Naive B cell (primary cell): ENCODE results near the gene AGTRAP. TPM values are rescaled to one million over a fixed set of nuclear protein-coding genes. Genes with fewer than 3 reads are reported as not detected.

Source experiments
- ATAC-seq, 2 donors: fragments of 150-1000 bp; cut with Tn5 transposase; 2 replicates each; pipeline ENCODE4 v1.10.0; 2021; ENCODE audit warnings: low read depth in 2 of 2, mild to moderate bottlenecking in 2 of 2, moderate library complexity in 2 of 2
- DNase-seq: peaks from one replicate; pipeline ENCODE4 v3.0.0; 2022
- H3K27ac Mint-ChIP-seq, 6 donors: one replicate each; pipeline ENCODE4 v1.8.0; 2020 to 2022; ENCODE audit warnings: mild to moderate bottlenecking in 6 of 6, mixed read lengths in 6 of 6, moderate library complexity in 5 of 6, inconsistent platforms in 2 of 6
- H3K27me3 Mint-ChIP-seq, 3 donors: one replicate each; pipeline ENCODE4 v1.8.0; 2021 to 2022; ENCODE audit warnings: mixed read lengths in 3 of 3, mild to moderate bottlenecking in 1 of 3
- H3K36me3 Mint-ChIP-seq, 2 donors: one replicate each; pipeline ENCODE4 v1.8.0; 2020 to 2022; ENCODE audit warnings: mixed read lengths in 2 of 2, inconsistent platforms in 1 of 2, mild to moderate bottlenecking in 1 of 2
- H3K4me1 Mint-ChIP-seq, 3 donors: one replicate each; pipeline ENCODE4 v1.8.0; 2020 to 2022; ENCODE audit warnings: mixed read lengths in 3 of 3, inconsistent platforms in 1 of 3, mild to moderate bottlenecking in 1 of 3, moderate library complexity in 1 of 3
- H3K4me3 Mint-ChIP-seq, 8 donors: one replicate each; pipeline ENCODE4 v1.8.0; 2020 to 2022; ENCODE audit warnings: mild to moderate bottlenecking in 8 of 8, mixed read lengths in 8 of 8, moderate library complexity in 8 of 8, inconsistent platforms in 2 of 8
- H3K9me3 Mint-ChIP-seq, 7 donors: one replicate each; pipeline ENCODE4 v1.8.0; 2020 to 2022; ENCODE audit warnings: mixed read lengths in 7 of 7, mild to moderate bottlenecking in 5 of 7, inconsistent platforms in 2 of 7, moderate library complexity in 1 of 7
- polyA plus RNA-seq, 6 donors: library from polyadenylated mRNA; unstranded; fragments of 300-500 nt; fragmentation: Illumina TruSeq; gene quantifications; one replicate each; pipeline ENCODE4 v1.2.3, GENCODE V29; 2021; ENCODE audit warnings: low read depth in 6 of 6

The AGTRAP gene, protein sequence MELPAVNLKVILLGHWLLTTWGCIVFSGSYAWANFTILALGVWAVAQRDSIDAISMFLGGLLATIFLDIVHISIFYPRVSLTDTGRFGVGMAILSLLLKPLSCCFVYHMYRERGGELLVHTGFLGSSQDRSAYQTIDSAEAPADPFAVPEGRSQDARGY
- polyA plus RNA-seq: 10 to 100 TPM; 37.7 to 51.6 (median 46.5) TPM

DNA sequence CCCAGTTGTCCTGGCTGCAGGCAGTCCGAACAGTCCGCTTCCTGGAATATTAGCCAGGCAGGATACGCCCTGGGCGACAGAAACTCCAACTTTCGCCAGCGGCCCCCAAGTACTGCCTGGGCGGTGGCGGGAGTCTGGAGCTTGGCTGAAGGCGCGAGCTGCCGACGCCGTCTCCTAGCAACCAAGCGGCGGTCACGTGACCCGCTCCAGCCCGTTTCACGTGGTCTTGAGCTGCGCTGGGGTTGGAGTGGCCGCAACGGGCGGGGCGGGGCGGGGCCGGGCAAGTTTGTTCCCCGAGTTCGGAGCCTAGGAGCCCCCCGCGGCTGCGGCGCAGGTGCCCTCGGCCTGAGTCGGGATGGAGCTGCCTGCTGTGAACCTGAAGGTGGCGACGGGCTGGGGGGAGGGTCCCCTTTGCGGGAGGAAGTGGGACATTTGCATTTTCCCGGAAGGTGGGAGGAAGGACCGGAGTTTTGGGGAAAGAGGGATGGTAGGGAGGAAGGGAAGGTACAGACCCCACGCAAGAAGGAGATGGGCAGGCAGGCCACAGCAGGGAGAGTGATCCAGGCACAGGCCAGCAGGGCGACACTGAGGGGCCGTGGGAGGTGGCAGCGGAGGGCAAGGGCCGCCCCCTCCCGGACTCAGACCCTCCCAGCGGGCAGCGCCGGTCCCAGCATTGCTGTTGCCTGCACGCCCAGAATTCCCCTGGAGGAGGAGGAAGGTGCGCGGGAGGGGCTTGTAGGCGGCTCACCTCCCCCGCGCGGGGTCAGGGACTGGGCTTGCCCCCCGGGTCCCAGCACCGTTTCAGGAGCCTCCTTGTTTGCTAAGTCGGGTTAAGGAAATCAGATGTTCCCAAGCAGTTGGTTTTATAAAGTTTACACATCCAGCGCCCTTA, at the start of gene AGTRAP:
Gene AGTRAP (plus strand): TSS at position 283 of the 892 bp plus-strand sequence. CDS start 73 bp downstream, at position 356.
- Mint-ChIP-seq H3K9me3 (no peaks in the 10 kb centered on the region), H3K27ac (peak within 1 kb of the TSS in 5 of 6 donors; percentile 77 to 97 (median 90)), H3K27me3 (no peaks in the 10 kb centered on the region), H3K4me1 (peaks cover 30 to 64% (median 61%) of the 10 kb centered on the region in 3 donors), H3K4me3 (peak within 1 kb of the TSS; percentile 90 to 99 (median 96)), H3K36me3 (no peaks in the 10 kb centered on the region)
- ATAC-seq: peak; percentile 87 to 90
- peak; percentile 81 for DNase-seq

DNA sequence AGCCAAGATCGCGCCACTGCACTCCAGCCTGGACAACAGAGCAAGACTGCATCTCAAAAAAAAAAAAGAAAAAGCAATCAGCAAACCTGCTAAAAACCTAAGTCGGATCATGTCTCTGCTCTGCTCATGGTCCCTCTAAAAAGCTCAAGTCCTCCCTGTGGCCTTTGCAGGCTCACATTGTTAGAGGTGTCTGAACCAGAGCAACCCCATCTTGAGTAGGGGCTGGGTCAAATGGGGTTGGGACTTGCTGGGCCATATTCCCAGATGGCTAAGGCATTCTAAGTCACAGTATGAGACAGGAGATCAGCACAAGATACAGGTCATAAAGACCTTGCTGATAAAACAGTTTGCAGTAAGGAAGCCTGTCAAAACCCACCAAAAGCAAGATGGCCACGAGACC, 47.4 kb upstream of the AGTRAP start:
- Mint-ChIP-seq H3K27me3 (peaks cover 24 to 44% (median 42%) of the 10 kb centered on the region in 3 donors), H3K4me1 (peaks cover 24 to 36% (median 27%) of the 10 kb centered on the region in 3 donors), H3K4me3 (no peak overlapping the region), H3K27ac (no peak overlapping the region), H3K9me3 (no peaks in the 10 kb centered on the region), H3K36me3 (no peaks in the 10 kb centered on the region)
- no peak for DNase-seq
- no peak for ATAC-seq

DNA sequence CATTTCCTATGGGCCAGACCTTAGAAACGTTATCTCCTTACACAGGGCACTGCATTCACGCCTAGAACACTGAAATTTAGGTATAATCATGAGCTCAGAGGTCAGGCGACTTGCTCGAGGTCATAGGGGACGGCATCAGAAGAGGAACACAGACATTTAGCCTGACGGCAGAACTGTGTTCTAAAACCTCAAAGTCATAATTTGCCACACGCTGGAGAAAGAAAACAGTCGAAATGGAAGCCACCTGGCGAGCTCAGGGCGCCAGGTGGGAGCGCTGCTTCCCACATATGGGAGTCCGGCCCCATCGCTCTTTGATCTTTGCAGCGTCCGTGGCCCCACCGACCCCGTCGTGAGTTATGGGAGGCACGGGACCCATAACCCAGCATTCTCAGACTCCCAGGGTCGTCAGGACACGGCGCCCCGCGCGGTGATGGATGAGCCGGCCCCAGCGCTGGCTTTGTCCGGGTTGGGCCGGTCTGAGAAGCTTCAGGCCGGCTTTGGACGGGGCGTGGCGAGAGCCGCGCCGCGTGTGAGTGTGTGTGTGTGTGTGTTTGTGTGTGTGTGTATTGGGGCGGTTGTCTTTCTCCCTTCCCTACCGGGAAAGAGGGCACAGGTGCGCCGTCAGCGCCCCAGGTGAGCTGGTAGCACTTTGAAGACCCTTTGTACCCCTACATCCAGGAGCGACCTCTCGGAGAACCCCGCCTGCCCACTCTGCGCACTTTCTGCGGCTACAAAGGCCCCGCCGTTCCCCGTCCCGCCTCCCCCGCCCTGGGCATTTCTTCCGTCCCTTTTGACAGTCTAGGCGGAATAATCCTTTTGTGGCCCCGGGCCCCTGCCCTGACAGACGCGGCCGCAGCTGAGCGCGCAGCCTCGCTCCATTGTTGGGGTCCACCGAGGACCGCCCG, 45.3 kb upstream of the AGTRAP start:
- Mint-ChIP-seq H3K4me1 (peaks cover 21 to 28% (median 21%) of the 10 kb centered on the region in 3 donors), H3K27ac (peak overlapping the region in 2 of 6 donors; percentile 33 to 56), H3K27me3 (peaks cover 28 to 53% (median 50%) of the 10 kb centered on the region in 3 donors), H3K4me3 (peak overlapping the region; percentile 57 to 92 (median 78)), H3K9me3 (no peaks in the 10 kb centered on the region), H3K36me3 (no peaks in the 10 kb centered on the region)
- ATAC-seq (peak; percentile 38 to 56), DNase-seq (no peak)

DNA sequence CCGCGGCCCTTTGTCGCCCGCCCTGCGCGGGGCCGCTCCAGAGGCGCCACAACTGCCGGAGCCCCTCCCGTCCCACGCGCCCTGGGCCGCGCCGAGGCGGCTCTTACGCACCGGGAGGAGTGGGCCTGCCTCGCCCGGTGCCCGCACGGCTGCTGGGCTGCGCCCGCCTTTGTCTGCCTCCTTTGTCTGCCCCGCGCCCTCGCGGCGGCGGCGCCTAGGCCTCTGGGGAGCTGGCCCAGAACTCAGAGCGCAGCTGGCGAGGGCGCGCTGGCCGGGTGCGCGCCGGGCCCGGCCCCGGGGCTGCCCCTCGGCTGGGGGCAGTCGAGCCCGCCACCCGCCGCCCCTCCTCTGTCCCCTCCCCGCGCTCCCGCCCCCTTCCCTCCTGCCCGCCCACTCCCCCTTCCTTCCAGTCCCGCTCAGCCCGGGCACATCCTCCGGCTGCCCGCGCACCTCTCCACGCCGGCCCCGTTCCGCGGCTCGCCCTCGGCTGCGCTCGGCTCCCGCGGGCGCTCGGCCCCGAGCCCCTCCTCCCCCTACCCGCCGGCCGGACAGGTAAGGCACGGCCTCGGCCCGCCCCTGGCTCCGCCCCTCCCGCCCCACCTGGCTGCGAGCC, 44.5 kb upstream of the AGTRAP start, which contains the start of gene DRAXIN:
Gene DRAXIN (plus strand): TSS at position 409 of the 613 bp plus-strand sequence. CDS start 14,549 bp downstream, outside the sequence.
- H3K36me3 Mint-ChIP-seq: no peaks in the 10 kb centered on the region

DNA sequence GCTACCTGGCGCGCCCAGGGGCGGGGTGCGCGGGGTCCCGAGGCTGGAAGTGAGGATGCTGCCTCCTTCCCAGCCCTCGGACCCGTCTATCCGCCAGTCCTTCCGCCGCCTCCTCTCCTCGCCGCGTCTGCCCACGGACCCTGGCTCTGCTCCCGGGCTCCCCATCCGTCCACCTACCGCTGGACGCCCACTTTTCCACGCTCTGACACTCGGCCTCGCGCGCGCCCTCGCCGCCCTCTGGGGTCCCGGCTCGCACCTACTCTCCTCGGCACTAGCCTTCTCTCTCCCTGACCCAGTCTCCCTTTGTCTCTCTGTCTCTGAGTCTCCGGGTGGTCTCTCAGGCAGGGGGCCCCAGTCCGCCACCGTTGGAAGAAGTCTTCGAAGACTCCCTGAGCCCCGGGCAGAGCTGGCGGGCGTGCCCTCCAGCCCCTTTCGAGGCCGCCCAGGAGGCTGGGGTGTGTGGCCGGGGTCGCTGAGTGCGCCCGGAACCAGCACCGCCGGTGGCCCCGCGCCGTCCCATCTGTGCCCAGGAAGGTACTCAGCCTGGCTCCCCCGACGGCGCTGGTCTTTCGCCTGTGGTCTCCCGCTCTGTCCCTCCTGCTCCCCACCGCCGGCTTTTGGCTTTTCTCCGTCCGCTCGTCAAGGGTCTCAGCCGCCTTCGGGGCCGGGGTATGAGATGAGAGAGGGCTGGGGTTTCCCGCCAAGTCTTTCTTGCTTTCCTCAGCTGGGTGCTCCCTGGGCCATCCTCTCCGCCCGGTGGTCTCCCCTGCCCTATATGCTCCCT, 43.8 kb upstream of the AGTRAP start:
- H3K9me3 Mint-ChIP-seq: no peaks in the 10 kb centered on the region
- peaks cover 28 to 53% (median 50%) of the 10 kb centered on the region in 3 donors for H3K27me3 Mint-ChIP-seq
- DNase-seq (no peak), ATAC-seq (no peak)
- H3K4me1 Mint-ChIP-seq: peaks cover 21 to 28% (median 21%) of the 10 kb centered on the region in 3 donors
- H3K4me3 Mint-ChIP-seq: peak overlapping the region; percentile 69 to 86 (median 83)
- peak overlapping the region in 1 of 6 donors; percentile 70 for H3K27ac Mint-ChIP-seq
- H3K36me3 Mint-ChIP-seq: no peaks in the 10 kb centered on the region

More for the DNA sequence above, 44.5 kb upstream of the AGTRAP start, which contains the start of gene DRAXIN:
- peak; percentile 42 to 53 for ATAC-seq
- Mint-ChIP-seq H3K4me1 (peaks cover 21 to 28% (median 21%) of the 10 kb centered on the region in 3 donors), H3K27me3 (peaks cover 28 to 53% (median 50%) of the 10 kb centered on the region in 3 donors), H3K4me3 (peak within 1 kb of the TSS; percentile 69 to 92 (median 83)), H3K9me3 (no peaks in the 10 kb centered on the region), H3K27ac (peak within 1 kb of the TSS in 2 of 6 donors; percentile 33 to 70)
- no peak for DNase-seq

DNA sequence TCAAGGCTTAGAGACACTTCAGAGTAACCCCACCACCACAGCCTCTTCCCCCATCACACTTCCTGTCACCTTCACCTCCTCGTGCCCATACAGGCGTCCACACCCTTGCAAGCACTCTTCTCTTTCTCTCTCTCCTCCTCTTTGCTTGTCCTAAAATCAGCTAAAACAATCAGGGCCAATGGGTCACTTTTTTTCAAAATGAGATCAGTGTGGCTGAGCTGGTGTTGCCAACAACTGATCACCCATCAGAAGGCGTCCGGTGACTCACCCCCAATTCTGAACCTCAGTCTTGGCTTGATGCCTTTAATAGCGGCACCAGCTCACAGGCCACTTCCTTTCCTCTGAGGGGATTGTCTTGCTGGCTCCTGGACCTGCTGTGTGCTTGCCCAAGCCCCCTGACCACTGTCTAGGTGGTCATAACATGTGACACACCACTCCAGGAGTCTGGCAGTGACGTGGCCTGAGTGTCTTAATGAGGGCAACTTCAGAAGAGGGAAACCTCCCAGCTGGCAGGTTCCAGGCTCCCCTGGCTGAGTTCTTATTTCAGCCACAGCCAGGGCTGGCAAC, 42.8 kb upstream of the AGTRAP start:
- DNase-seq (no peak), ATAC-seq (no peak)
- H3K9me3 Mint-ChIP-seq: no peaks in the 10 kb centered on the region
- peaks cover 21 to 28% (median 21%) of the 10 kb centered on the region in 3 donors for H3K4me1 Mint-ChIP-seq
- H3K27ac Mint-ChIP-seq: no peak overlapping the region
- peaks cover 28 to 53% (median 44%) of the 10 kb centered on the region in 3 donors for H3K27me3 Mint-ChIP-seq
- H3K4me3 Mint-ChIP-seq: peak overlapping the region in 6 of 8 donors; percentile 42 to 86 (median 78)
- no peaks in the 10 kb centered on the region for H3K36me3 Mint-ChIP-seq

DNA sequence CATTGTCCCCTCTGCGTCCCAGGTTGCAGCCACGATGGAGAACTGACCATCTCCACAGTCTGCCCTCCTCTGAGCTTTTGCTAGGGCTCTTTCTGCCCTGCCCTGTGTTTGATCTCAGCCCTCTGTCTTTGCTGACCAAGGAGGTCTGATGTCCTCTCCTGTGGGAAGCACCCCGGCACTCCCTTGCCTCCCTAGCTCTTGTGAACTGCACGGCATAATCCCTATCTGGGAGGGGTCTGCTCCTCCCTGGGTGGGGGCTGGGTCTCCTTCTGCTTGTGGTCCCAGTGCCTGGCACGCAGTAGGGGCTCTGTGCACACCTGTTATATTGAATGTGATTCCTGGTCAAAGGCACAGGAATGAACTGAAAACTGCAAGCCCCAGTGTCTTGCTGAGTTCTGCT, 42.0 kb upstream of the AGTRAP start:
- Mint-ChIP-seq H3K27me3 (peaks cover 29 to 45% (median 43%) of the 10 kb centered on the region in 3 donors), H3K9me3 (no peaks in the 10 kb centered on the region), H3K4me1 (peaks cover 21 to 28% (median 21%) of the 10 kb centered on the region in 3 donors), H3K27ac (no peak overlapping the region), H3K36me3 (no peaks in the 10 kb centered on the region), H3K4me3 (peak overlapping the region in 5 of 8 donors; percentile 21 to 77 (median 35))
- DNase-seq (no peak), ATAC-seq (no peak)

DNA sequence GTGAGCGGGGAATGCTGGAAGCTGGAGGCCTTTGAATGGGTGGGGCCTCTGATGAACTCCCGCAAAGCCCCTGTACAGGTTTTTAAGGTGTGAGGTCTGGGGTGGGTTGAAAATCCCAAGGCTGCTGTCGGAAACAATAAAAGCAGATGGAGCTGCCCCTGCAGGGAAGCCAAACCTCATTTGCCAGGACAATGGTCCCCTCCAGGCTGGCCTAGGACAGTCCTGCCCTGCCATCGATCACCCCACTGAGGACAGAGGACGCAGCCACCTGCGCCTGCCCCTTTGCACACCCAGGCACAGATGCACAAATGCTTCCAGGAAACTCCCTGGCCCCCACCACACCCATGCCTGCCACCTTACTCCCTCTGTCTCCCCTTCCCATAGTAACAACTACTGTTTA, 40.1 kb upstream of the AGTRAP start:
- peaks cover 20 to 29% (median 28%) of the 10 kb centered on the region in 3 donors for H3K27me3 Mint-ChIP-seq
- no peak overlapping the region for H3K4me3 Mint-ChIP-seq
- H3K36me3 Mint-ChIP-seq: no peaks in the 10 kb centered on the region
- H3K9me3 Mint-ChIP-seq: no peaks in the 10 kb centered on the region
- H3K4me1 Mint-ChIP-seq: peaks cover 12 to 16% (median 14%) of the 10 kb centered on the region in 3 donors
- DNase-seq (no peak), ATAC-seq (no peak)
- H3K27ac Mint-ChIP-seq: no peak overlapping the region

DNA sequence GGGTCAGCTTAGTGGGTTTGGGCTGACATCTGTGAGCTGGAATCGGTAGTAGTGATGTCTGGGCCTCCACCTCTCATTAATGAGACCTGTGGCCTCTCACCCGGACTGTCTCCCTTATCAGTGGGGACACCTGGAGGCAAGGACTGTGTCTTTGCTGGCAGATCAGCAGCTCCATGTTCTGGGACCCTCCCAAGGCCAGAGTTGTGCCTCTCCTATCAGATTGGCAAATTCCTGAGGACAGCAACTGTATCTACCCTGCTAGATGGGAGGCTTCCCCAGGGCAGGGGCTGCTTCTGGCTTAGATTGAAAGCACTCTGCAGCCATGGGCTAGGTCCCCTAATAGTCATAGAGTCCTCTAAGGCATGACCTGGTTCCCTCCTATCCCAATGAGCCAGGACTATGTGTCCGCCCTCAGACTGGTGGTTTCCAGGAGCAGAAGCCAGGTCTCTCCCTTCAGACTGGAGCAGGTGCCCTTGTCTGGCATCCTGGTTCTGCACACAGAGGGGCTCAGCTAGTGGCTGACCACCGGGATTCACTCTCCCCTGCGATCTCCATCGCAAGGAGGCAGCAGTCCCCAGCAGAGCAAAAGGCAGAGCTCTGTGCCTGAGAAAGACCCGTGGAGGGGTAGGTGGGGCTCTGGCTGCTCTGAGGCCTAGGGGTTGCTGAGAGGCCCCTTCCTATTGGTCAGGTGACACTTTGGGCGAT, 38.6 kb upstream of the AGTRAP start:
- Mint-ChIP-seq H3K27ac (peak overlapping the region in 1 of 6 donors; percentile 44), H3K9me3 (no peaks in the 10 kb centered on the region), H3K36me3 (no peaks in the 10 kb centered on the region), H3K4me1 (peaks cover 9 to 10% (median 9%) of the 10 kb centered on the region in 3 donors), H3K4me3 (no peak overlapping the region), H3K27me3 (peaks cover 19 to 21% (median 20%) of the 10 kb centered on the region in 3 donors)
- DNase-seq (no peak), ATAC-seq (no peak)

DNA sequence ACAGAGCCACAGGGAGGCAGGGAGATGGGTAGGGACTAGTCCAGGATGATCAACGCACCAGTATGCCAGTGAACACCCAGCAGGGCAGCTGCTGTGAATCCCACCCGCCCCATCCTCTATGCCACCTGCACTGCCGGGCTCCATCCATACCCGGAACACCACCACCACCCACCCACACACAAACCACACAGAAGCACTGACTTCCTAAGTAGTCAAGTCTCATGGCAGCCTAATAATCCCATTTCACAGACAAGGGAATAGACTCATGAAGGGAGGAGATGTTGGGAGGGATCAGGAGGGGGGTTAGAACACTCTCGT, 38.1 kb upstream of the AGTRAP start:
- DNase-seq (no peak), ATAC-seq (no peak)
- Mint-ChIP-seq H3K27ac (peak overlapping the region in 1 of 6 donors; percentile 44), H3K27me3 (peaks cover 14 to 16% (median 15%) of the 10 kb centered on the region in 3 donors), H3K9me3 (no peaks in the 10 kb centered on the region), H3K36me3 (no peaks in the 10 kb centered on the region), H3K4me1 (peaks cover 3 to 4% (median 4%) of the 10 kb centered on the region in 3 donors), H3K4me3 (no peak overlapping the region)
